Measurements from ENCODE around the gene NDFIP2.

DNA sequence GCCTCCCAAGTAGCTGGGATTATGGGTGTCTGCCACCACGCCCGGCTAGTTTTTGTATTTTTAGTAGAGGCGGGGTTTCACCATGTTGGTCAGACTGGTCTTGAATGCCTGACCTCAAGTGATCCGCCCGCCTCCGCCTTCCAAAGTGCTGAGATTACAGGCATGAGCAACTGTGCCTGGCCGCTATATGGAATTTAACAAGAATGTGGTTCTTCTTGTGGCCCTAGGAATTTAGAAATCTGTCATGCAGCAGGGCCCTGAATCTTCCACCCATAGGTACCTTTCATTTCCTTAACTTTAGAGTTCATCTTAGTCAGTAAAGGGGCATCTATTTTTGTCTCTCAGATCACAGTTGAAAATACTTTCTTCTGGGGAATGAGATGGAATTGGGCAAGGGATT, 25.6 kb upstream of the NDFIP2 start:
- TF ChIP-seq CTCF (conservative IDR thresholded peaks at IDR 0.05) = no peak
- no peak for TF ChIP-seq EZH2 (IDR thresholded peaks at IDR 0.05; ENCODE audit: low read depth)
